K562 (cell line): Measurements from ENCODE around the gene GPR85. TPM values are rescaled to one million over a fixed set of nuclear protein-coding genes. Genes with fewer than 3 reads are reported as not detected.

ENCODE experiments used
- FUS ChIP-seq: fragments of 200-400 bp; formaldehyde crosslinking; optimal IDR thresholded peaks from 2 replicates; pipeline ENCODE3; 2017; ENCODE audit warnings: low read depth, low read length
- GMEB1 ChIP-seq: fragments of 250-450 bp; sonication (Bioruptor Pico); IDR thresholded peaks from 2 replicates; pipeline ENCODE4 v1.4.0; 2020; ENCODE audit warnings: mild to moderate bottlenecking
- HDAC3 ChIP-seq: fragments of 450-650 bp; IDR thresholded peaks from 2 replicates; pipeline ENCODE4 v1.6.1; 2018; ENCODE audit warnings: borderline replicate concordance, mild to moderate bottlenecking, moderate library complexity; ENCODE audit not compliant: partially characterized antibody
- NFXL1 ChIP-seq: fragments of 450-650 bp; formaldehyde crosslinking; IDR thresholded peaks from 2 replicates; pipeline ENCODE4 v1.4.0; 2021; ENCODE audit warnings: mild to moderate bottlenecking
- NR2C1 ChIP-seq, 2 experiments: fragments of 450-650 bp; IDR thresholded peaks; 2 replicates each; pipeline ENCODE4 v1.6.1; 2017; ENCODE audit warnings: mild to moderate bottlenecking in 2 of 2, antibody characterized with exemption in 1 of 2, inconsistent platforms in 1 of 2, missing compliant biosample characterization in 1 of 2, missing genetic modification characterization in 1 of 2
- PREB ChIP-seq: sonication (generic); formaldehyde crosslinking; IDR thresholded peaks from 2 replicates; pipeline ENCODE4 v1.8.1; 2023; ENCODE audit warnings: mild to moderate bottlenecking, missing genetic modification reagents
- TAF9B ChIP-seq: fragments of 450-650 bp; IDR thresholded peaks from 2 replicates; pipeline ENCODE4 v1.6.1; 2018; ENCODE audit warnings: mild to moderate bottlenecking; ENCODE audit not compliant: partially characterized antibody
- TEAD4 ChIP-seq, 2 experiments: sonication (generic) in 1 of 2; formaldehyde crosslinking in 1 of 2; IDR thresholded peaks; 2 replicates each; pipeline versions ENCODE4 v1.6.1 to v1.8.0; 2012 to 2022; ENCODE audit warnings: borderline replicate concordance in 1 of 2, inconsistent platforms in 1 of 2, low read length in 1 of 2, mild to moderate bottlenecking in 1 of 2, missing genetic modification reagents in 1 of 2
- ZHX1 ChIP-seq: fragments of 150-350 bp; conservative IDR thresholded peaks from 2 replicates; pipeline ENCODE4 v1.6.1; 2014; ENCODE audit warnings: low read length
- ZNF444 ChIP-seq: fragments of 250-450 bp; sonication (Bioruptor Pico); IDR thresholded peaks from 2 replicates; pipeline ENCODE4 v1.4.0; 2020; ENCODE audit warnings: mild to moderate bottlenecking, moderate library complexity
- ZNF830 ChIP-seq: fragments of 250-450 bp; sonication (Bioruptor Pico); IDR thresholded peaks from 2 replicates; pipeline ENCODE4 v1.5.0; 2021; ENCODE audit warnings: mild to moderate bottlenecking
- ZSCAN32 ChIP-seq: fragments of 450-650 bp; formaldehyde crosslinking; IDR thresholded peaks from 2 replicates; pipeline ENCODE4 v1.4.0; 2020; ENCODE audit warnings: mild to moderate bottlenecking, moderate library complexity
- polyA plus RNA-seq, 8 experiments: library from polyadenylated mRNA; depleted of rRNA in 4 of 8; stranded (reverse) in 5 of 8; unstranded in 3 of 8; fragments of >200 nt; fragmentation: Nextera tagmentation in 2 of 8; fragmentation: Illumina TruSeq in 1 of 8; extraction: Ambion mirVana in 2 of 8; extraction: Trizol in 1 of 8; gene quantifications; 2 replicates each; pipeline versions ENCODE4 v1.2.1 to v1.2.3, GENCODE V29; 2011 to 2014; ENCODE audit warnings: inconsistent platforms in 1 of 8, missing spikeins in 1 of 8
- total RNA-seq, 7 experiments: library from RNA; depleted of rRNA in 6 of 7; stranded (reverse); fragments of >200 nt in 6 of 7; fragmentation: Illumina TruSeq in 2 of 7; extraction: Trizol in 2 of 7; gene quantifications; 2 replicates each; pipeline versions ENCODE4 v1.2.1 to v1.2.3, GENCODE V29; 2011 to 2021; ENCODE audit warnings: low replicate concordance in 1 of 7

The GPR85 gene
- total and polyA plus RNA-seq, 9 of the 15 experiments (the other 6 are each of a cell fraction or from before 2014, with no cell fraction given) = 2.9 to 18.2 (median 4.0) TPM

GRCh38 chr7:113118074-113118959, 31.7 kb upstream of the GPR85 start, which contains the start of gene SMIM30 (continued):
- TF ChIP-seq ZHX1 = peak; percentile 87; the same call in 1 of the 2 replicates
- peak; percentile 75 for TF ChIP-seq NR2C1 (IDR thresholded peaks at IDR 0.05)
- TF ChIP-seq NR2C1 (tag; IDR thresholded peaks at IDR 0.05) = peak; percentile 88
- TF ChIP-seq NFXL1 (CRISPR knock-in tag) = no peak
- no peak for TF ChIP-seq FUS
- TF ChIP-seq GMEB1 (CRISPR knock-in tag) = peak; percentile 90
- TF ChIP-seq ZSCAN32 (CRISPR knock-in tag) = no peak
- TF ChIP-seq TAF9B = peak; percentile 98
- 0 out of 2 replicates have a peak, but pooled peaks have one; percentile 90 for TF ChIP-seq PREB (CRISPR knock-in tag)
- TF ChIP-seq HDAC3 = peak; percentile 56
- TF ChIP-seq ZNF444 = no peak
- no peak for TF ChIP-seq ZNF830 (CRISPR knock-in tag)
- peak; percentile 66 for TF ChIP-seq TEAD4 (IDR thresholded peaks at IDR 0.05; ENCODE audit: low read length)
- no peak for TF ChIP-seq TEAD4 (CRISPR knock-in tag; IDR thresholded peaks at IDR 0.05; ENCODE audit: borderline replicate concordance)
